Measurements from ENCODE around the gene ARHGEF3. TPM values are rescaled to one million over a fixed set of nuclear protein-coding genes. Genes with fewer than 3 reads are reported as not detected.

Gene ARHGEF3
- polyA plus RNA-seq, 1 experiment: 2.1 TPM

DNA sequence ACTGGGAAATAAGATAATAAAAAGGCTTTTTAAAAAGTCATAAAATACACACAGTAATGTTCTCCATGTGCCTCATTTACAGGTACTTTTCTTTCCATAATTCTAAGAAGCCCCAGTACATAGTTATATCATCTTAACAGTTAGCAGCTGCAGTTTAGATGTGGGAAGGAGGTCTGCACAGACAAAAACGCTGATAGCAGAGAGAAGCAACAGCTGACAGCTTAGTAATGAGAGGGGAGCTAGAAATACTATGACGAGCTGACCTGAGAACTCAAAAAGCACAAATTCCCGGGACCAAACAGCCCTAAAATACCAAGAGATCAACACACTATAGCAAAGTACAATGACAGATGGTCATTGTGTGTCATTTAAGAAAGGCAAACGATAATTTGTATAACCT is 36.7 kb upstream of the ARHGEF3 start:
- POLR2A ChIA-PET: no interaction called here
- Histone ChIP-seq H3K27me3 (ENCODE audit: control insufficient read depth, insufficient read depth, low read length) (no peaks in the 10 kb centered on the region), H3K4me3 (ENCODE audit: low read depth, low read length) (no peak overlapping the region), H3K36me3 (ENCODE audit: control insufficient read depth, insufficient read depth, low read length) (no peaks in the 10 kb centered on the region)
- CTCF ChIA-PET: interaction anchor here (0.7 to 1.4 kb wide), 2 partner anchors 16 to 18 kb away, joined by 3 to 4 read pairs; no protein-coding TSS in a partner anchor
- TF ChIP-seq, protein P1, sequence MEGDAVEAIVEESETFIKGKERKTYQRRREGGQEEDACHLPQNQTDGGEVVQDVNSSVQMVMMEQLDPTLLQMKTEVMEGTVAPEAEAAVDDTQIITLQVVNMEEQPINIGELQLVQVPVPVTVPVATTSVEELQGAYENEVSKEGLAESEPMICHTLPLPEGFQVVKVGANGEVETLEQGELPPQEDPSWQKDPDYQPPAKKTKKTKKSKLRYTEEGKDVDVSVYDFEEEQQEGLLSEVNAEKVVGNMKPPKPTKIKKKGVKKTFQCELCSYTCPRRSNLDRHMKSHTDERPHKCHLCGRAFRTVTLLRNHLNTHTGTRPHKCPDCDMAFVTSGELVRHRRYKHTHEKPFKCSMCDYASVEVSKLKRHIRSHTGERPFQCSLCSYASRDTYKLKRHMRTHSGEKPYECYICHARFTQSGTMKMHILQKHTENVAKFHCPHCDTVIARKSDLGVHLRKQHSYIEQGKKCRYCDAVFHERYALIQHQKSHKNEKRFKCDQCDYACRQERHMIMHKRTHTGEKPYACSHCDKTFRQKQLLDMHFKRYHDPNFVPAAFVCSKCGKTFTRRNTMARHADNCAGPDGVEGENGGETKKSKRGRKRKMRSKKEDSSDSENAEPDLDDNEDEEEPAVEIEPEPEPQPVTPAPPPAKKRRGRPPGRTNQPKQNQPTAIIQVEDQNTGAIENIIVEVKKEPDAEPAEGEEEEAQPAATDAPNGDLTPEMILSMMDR (IDR thresholded peaks at IDR 0.05; ENCODE audit: insufficient read depth, low read depth, low read length): no peak
- no peak for DNase-seq (ENCODE audit: low read depth)

DNA sequence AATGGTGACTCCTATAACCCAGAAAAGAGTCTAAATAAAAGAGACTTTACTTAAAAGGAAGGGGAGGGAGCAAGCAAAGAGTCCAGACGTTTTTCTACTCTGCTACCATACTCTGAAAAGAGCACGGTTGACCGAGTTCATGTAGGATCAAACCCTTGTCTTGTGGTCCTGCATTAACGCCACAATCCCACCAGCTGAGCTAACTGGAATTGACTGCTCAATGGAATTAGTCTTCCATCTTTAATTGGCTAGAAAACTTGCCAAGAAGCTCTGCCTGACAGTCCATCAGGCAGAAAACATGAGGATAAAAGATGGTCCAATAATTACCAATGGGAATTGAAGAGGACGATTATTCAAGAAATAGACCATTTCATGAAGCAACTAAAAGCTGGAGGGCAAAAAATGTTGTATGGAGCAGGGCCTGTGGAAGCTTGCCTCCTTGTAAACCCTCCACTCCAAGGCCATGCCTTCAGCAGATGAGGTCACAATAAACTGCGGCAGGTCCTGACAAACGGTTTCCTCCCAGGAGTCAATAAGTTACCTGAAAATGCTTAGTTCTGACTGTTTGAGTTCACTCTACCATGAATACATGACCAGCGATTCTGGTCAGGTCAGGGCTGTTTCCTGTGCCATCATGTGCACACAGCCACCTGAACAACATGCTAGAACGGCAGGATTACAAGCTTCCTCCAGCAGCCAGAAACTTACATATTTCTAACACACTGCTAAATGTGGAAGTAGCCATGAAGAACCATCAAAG is 35.6 kb upstream of the ARHGEF3 start:
- Histone ChIP-seq H3K4me3 (ENCODE audit: low read depth, low read length) (no peak overlapping the region), H3K27me3 (ENCODE audit: control insufficient read depth, insufficient read depth, low read length) (no peaks in the 10 kb centered on the region), H3K36me3 (ENCODE audit: control insufficient read depth, insufficient read depth, low read length) (no peaks in the 10 kb centered on the region)
- CTCF ChIA-PET: interaction anchor here (0.7 to 1.4 kb wide), 3 partner anchors 15 to 158 kb away, joined by 3 to 4 read pairs (median 3); no protein-coding TSS in a partner anchor
- POLR2A ChIA-PET: no interaction called here
- no peak for DNase-seq (ENCODE audit: low read depth)
- TF ChIP-seq, protein P1 (IDR thresholded peaks at IDR 0.05; ENCODE audit: insufficient read depth, low read depth, low read length): no peak

DNA sequence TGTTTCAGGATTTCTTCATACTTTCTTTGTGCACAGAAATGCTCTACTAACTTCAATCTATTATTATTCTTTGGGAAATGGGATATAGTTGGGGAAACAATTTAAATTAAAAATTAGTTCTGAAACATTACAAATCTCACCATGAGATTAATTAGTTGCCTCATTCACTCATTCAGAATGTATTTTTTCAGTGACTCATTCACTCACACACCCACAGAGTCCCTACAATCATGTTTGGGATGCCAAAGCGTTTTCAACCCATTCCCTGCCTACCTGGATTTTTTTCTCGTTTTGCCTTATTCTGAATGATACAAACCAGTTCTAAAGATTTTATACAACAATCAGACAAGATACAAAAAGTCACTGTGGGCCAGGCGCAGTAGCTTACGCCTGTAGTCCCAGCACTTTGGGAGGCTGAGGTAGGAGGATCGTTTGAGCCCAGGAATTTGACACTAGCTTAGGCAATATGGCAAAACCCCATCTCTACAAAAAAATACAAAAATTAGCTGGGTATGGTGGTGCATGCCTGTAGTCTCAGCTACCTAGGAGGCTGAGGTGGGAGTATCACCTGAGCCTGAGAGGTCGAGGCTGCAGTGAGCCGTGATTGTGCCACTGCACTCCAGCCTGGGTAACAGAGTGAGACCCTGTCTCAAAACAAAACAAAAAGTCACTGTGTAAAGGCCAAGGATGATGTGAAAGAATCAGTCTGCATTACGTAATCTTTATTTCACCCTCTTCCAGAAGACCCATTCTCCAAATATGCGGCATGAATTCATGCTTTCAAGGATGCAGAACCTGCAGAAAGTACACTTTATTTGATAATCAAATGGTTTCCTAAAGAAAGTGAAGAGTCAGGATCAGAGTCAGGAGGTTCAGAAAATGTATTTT is 34.8 kb upstream of the ARHGEF3 start:
- no peak for DNase-seq (ENCODE audit: low read depth)
- TF ChIP-seq, protein P1 (IDR thresholded peaks at IDR 0.05; ENCODE audit: insufficient read depth, low read depth, low read length): no peak
- ChIA-PET CTCF (interaction anchor here (1.1 kb wide), 1 partner anchor 159 kb away, joined by 3 read pairs; no protein-coding TSS in a partner anchor), POLR2A (no interaction called here)
- Histone ChIP-seq H3K27me3 (ENCODE audit: control insufficient read depth, insufficient read depth, low read length) (no peaks in the 10 kb centered on the region), H3K4me3 (ENCODE audit: low read depth, low read length) (no peak overlapping the region), H3K36me3 (ENCODE audit: control insufficient read depth, insufficient read depth, low read length) (no peaks in the 10 kb centered on the region)

DNA sequence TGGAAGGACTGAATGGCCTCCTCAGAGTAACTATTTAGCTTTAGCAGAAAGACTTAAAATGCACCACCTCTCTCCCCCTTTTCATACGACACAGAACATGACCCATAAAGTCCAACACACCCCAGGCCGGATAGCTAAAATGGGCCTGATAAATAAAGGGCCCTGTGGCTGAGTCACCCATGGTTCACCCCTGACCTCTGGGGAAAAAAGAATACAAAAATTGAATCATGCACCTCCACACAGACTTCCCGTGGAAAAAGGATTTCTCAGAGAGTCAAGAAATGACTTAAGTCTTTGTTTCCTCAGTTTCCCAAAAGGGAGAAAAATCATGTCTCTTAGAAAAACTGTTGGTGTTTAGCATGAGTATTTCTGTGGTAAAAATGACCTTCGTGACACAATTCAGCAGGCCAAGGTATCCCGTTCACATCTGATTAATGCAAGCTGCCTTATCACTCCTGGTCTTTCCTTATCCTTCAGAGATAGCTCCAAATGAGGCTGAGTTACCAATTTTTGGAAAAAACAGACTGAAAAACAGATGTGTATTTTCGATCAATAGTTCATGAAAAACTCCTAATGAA is 34.0 kb upstream of the ARHGEF3 start:
- ChIA-PET POLR2A (no interaction called here), CTCF (interaction anchor here (1.1 kb wide), 1 partner anchor 159 kb away, joined by 3 read pairs; no protein-coding TSS in a partner anchor)
- no peak for DNase-seq (ENCODE audit: low read depth)
- no peak overlapping the region for H3K4me3 ChIP-seq (ENCODE audit: low read depth, low read length)
- H3K27me3 ChIP-seq (ENCODE audit: control insufficient read depth, insufficient read depth, low read length): no peaks in the 10 kb centered on the region
- no peaks in the 10 kb centered on the region for H3K36me3 ChIP-seq (ENCODE audit: control insufficient read depth, insufficient read depth, low read length)
- TF ChIP-seq, protein P1 (IDR thresholded peaks at IDR 0.05; ENCODE audit: insufficient read depth, low read depth, low read length): no peak

DNA sequence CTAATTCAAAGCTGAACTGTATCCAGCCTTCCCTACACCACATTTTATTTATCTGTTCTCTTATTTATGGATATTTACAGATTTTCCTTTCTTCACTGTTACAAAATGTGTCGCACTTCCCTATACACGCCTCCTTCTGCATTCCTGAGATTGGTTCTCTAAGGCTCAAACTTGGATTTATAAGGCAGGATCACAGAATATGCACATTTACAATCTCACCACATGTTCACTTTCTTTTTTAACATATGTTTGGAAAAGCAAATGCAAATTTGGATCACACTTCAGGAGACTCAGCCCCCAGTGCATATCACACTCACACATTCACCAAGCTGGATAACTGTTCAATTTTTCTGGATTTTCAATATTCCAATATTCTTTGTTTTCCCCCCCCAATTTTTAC is 31.8 kb upstream of the ARHGEF3 start:
- ChIA-PET POLR2A (no interaction called here), CTCF (no interaction called here)
- no peak for DNase-seq (ENCODE audit: low read depth)
- Histone ChIP-seq H3K27me3 (ENCODE audit: control insufficient read depth, insufficient read depth, low read length) (no peaks in the 10 kb centered on the region), H3K36me3 (ENCODE audit: control insufficient read depth, insufficient read depth, low read length) (no peaks in the 10 kb centered on the region), H3K4me3 (ENCODE audit: low read depth, low read length) (no peak overlapping the region)
- TF ChIP-seq, protein P1 (IDR thresholded peaks at IDR 0.05; ENCODE audit: insufficient read depth, low read depth, low read length): no peak
